ENCODE data around the gene CREB5. TPM values are rescaled to one million over a fixed set of nuclear protein-coding genes. Genes with fewer than 3 reads are reported as not detected.

Gene CREB5
- total and polyA plus RNA-seq, 2 of the 13 experiments (the other 11 are each of a cell fraction or from before 2014, with no cell fraction given), result 0.38 to 0.71 TPM

- intact Hi-C loops (cut with micrococcal nuclease; ENCODE audit: unreplicated experiment) (no loop called here), in situ Hi-C loops (cut with HindIII; ENCODE audit: extremely low pct_ligation_motif_present, low pct_unique_long_range_greater_than_20kb) (no loop called here)
- no TSS peak for BruUV-seq (replicated peaks)
- H3K9me3 ChIP-seq (ENCODE audit: low read length), result no peaks in the 10 kb centered on the region
- WGBS (ENCODE audit: low lambda C conversion rate), result 30% methylated on average over 2 of the region's 2 CpGs
- H3K36me3 ChIP-seq (replicated peaks in 1 of 2; ENCODE audit: control insufficient read depth in 1 of 2, insufficient read depth in 2 of 2, low read length in 2 of 2), result no peaks in the 10 kb centered on the region
- no peak overlapping the region for H2AFZ ChIP-seq (ENCODE audit: low read length)
- H4K20me1 ChIP-seq (ENCODE audit: insufficient read depth, low read length), result no peaks in the 10 kb centered on the region
- ChIA-PET CTCF (ENCODE audit: low intra/inter-chr PET ratio, low total read pairs) (no interaction called here), POLR2A (no interaction called here)
- no peak overlapping the region for H3K4me2 ChIP-seq (ENCODE audit: low read depth, low read length)
- no peak overlapping the region for H3K27ac ChIP-seq (ENCODE audit: extremely low read length, insufficient read depth, low read length)
- ATAC-seq (no peak), FAIRE-seq (no peak), DNase-seq (ENCODE audit: low spot score) (no peak)
- H3K4me1 ChIP-seq (ENCODE audit: insufficient read depth, low read length), result no peaks in the 10 kb centered on the region
- TF ChIP-seq GRHL1 (CRISPR knock-in tag; conservative IDR thresholded peaks at IDR 0.05) (no peak), HNRNPUL1 (IDR thresholded peaks at IDR 0.05; ENCODE audit: low read depth, low read length) (no peak), E2F2 (CRISPR knock-in tag; IDR thresholded peaks at IDR 0.05; ENCODE audit: borderline replicate concordance) (no peak), EZH2 (conservative IDR thresholded peaks at IDR 0.05; ENCODE audit: low read depth, low read length) (no peak), RBAK (CRISPR knock-in tag; IDR thresholded peaks at IDR 0.05) (no peak), NONO (IDR thresholded peaks at IDR 0.05) (no peak), NONO (CRISPR knock-in tag; conservative IDR thresholded peaks at IDR 0.05) (no peak), NAIF1 (CRISPR knock-in tag; IDR thresholded peaks at IDR 0.05; ENCODE audit: borderline replicate concordance) (no peak), ELF3 (CRISPR knock-in tag; IDR thresholded peaks at IDR 0.05) (no peak), AHDC1 (CRISPR knock-in tag; IDR thresholded peaks at IDR 0.05; ENCODE audit: borderline replicate concordance) (no peak), ZNF138 (CRISPR knock-in tag; IDR thresholded peaks at IDR 0.05; ENCODE audit: low read depth) (no peak)
- H3K9ac ChIP-seq (ENCODE audit: insufficient read depth, low read depth, low read length), result no peak overlapping the region
- H3K79me2 ChIP-seq (ENCODE audit: insufficient read depth, low read length), result no peaks in the 10 kb centered on the region
- no peak overlapping the region for H3K4me3 ChIP-seq (replicated peaks in 1 of 3; ENCODE audit: insufficient read depth in 1 of 3, low read depth in 2 of 3, low read length in 3 of 3)
- no peaks in the 10 kb centered on the region for H3K27me3 ChIP-seq (ENCODE audit: control insufficient read depth in 1 of 2, insufficient read depth in 2 of 2, low read length in 2 of 2)
These were observed 84.7 kb downstream of the CREB5 start for GRCh38 chr7:28497009-28497408.
